Stimulated activated CD8-positive, alpha-beta memory T cell treated with anti-CD3 and anti-CD28 coated beads, Interleukin-7, amount 100 ng/mL, for 1 hour (primary cell): ENCODE results near the gene IFITM5.
"Not testable (repeated sequence)": the region's sequence is repeated elsewhere in the genome, so short reads cannot be mapped to it uniquely, and the experiment has no call there.

Source experiments
- DNase-seq, 2 donors: peaks; one replicate each; pipeline ENCODE4 v3.0.0-alpha.2; 2020; ENCODE audit warnings: low read depth in 2 of 2

The IFITM5 gene

GRCh38 chr11:295351-296170 lies 3.8 kb downstream of the IFITM5 start:
- DNase-seq = no peak

GRCh38 chr11:294780-295179 lies 4.5 kb downstream of the IFITM5 start:
- DNase-seq = no peak

- no peak for DNase-seq
Measured at GRCh38 chr11:293852-294661, 5.3 kb downstream of the IFITM5 start.

GRCh38 chr11:293271-293851 lies 6.0 kb downstream of the IFITM5 start:
- no peak for DNase-seq

GRCh38 chr11:292211-293121 lies 6.9 kb downstream of the IFITM5 start:
- DNase-seq = no peak

- DNase-seq = no peak
Measured at GRCh38 chr11:291281-292210, 7.8 kb downstream of the IFITM5 start.

GRCh38 chr11:290621-291231 lies 8.6 kb downstream of the IFITM5 start:
- no peak for DNase-seq

- DNase-seq = no peak
Measured at GRCh38 chr11:289712-290620, 9.4 kb downstream of the IFITM5 start.

- DNase-seq = no peak
Measured at GRCh38 chr11:289398-289711, 10.0 kb downstream of the IFITM5 start.

GRCh38 chr11:288478-289397 lies 10.6 kb downstream of the IFITM5 start, which contains the start of gene PGGHG:
PGGHG (plus strand) TSS chr11:289126; CDS start chr11:289817, 691 bp downstream.
- no peak for DNase-seq

GRCh38 chr11:287821-288477 lies 11.4 kb downstream of the IFITM5 start:
- DNase-seq = no peak

GRCh38 chr11:286977-287820 lies 12.1 kb downstream of the IFITM5 start:
- not testable (repeated sequence) for DNase-seq

- DNase-seq = no peak
Measured at GRCh38 chr11:285894-286220, 13.5 kb downstream of the IFITM5 start.

GRCh38 chr11:285021-285893 lies 14.1 kb downstream of the IFITM5 start:
- no peak for DNase-seq
